Left ventricle myocardium inferior (tissue), 1 donor: ENCODE data around the gene MOV10L1. TPM values are rescaled to one million over a fixed set of nuclear protein-coding genes. Genes with fewer than 3 reads are reported as not detected.

Experiments
- DNase-seq: peaks from one replicate; pipeline ENCODE4 v3.0.0-alpha.2; 2020
- H3K27ac ChIP-seq: fragments of 200-600 bp; replicated peaks from 2 replicates; pipeline ENCODE4 v1.8.0; 2021
- H3K27me3 ChIP-seq: fragments of 200-600 bp; 2 replicates; pipeline ENCODE4 v1.8.0; 2021; ENCODE audit warnings: low read depth
- H3K36me3 ChIP-seq: fragments of 200-600 bp; 2 replicates; pipeline ENCODE4 v1.8.0; 2021
- H3K4me1 ChIP-seq: fragments of 200-600 bp; 2 replicates; pipeline ENCODE4 v1.8.0; 2021
- H3K4me3 ChIP-seq: fragments of 200-600 bp; 2 replicates; pipeline ENCODE4 v1.8.0; 2021; ENCODE audit warnings: mild to moderate bottlenecking, moderate library complexity
- H3K9me3 ChIP-seq: fragments of 200-600 bp; replicated peaks from 2 replicates; pipeline ENCODE4 v1.8.0; 2021
- intact Hi-C: fragments of 100-400 bp; cut with micrococcal nuclease; formaldehyde crosslinking; loops from one replicate; pipeline ENCODE4 v1.11.0; 2022
- total RNA-seq: library from RNA; stranded (reverse); fragmentation: NEBNext Ultra II Directional; extraction: Animal tissue kit (Norgen Biotek cat#: 25700); gene quantifications from one replicate; pipeline ENCODE4 v1.2.1, GENCODE V29; 2021
- TF ChIP-seq, protein P1 (sequence below): fragments of 200-600 bp; IDR thresholded peaks from 2 replicates; pipeline ENCODE4 v1.8.0; 2021; ENCODE audit warnings: antibody characterized with exemption, mild to moderate bottlenecking, borderline replicate concordance
- donor health status: DM: no; HTN: yes; CAD: no; lungs with severe emphysema.

MOV10L1 gene
- total RNA-seq, 1 donor from 2014 or later: 0.49 TPM

DNA sequence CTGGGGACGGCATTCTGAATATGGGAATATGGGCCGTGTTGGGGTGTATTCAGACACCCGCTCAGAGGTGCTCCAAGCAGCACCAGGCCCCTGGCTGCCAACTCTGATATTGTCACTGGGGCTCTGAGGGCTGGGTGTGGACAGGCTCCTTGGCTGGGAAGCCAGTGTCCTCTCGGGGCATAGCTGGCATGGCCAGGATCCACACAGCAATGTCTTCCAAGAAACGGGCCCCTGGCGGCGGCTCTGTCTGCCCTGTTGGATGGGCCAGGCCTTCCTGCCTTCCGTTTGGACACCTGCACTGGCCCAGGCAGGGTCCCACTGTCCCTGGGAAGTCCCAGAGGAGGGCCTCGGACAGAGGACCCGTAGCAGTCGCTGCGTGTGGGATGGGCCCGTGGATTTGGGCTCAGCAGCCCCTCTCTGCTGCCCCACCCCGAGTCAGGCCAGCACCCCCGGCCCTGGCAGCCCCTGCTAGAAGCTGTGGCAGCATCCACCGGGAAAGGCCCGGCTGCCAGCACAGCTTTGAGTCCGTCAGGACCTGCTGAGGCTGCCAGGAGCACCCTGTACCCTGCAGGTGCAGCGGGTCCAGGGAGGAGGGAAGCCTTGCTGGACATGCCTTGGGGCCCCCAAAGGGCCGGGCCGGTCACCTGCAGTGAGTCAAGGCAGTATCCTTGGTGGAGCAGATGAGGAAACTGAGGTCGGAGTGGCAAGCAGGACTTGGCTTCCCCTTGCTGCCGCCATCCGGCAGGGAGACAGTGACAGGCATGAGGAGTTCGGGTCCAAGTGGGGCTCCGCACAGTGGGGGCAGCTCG is 84.8 kb downstream of the MOV10L1 start:
- Histone ChIP-seq H3K4me3 (no peak overlapping the region), H3K9me3 (no peaks in the 10 kb centered on the region), H3K27me3 (peaks cover 94% of the 10 kb centered on the region), H3K36me3 (no peaks in the 10 kb centered on the region), H3K4me1 (peaks cover 9% of the 10 kb centered on the region), H3K27ac (no peak overlapping the region)
- intact Hi-C loops: no loop called here
- TF ChIP-seq, protein P1, sequence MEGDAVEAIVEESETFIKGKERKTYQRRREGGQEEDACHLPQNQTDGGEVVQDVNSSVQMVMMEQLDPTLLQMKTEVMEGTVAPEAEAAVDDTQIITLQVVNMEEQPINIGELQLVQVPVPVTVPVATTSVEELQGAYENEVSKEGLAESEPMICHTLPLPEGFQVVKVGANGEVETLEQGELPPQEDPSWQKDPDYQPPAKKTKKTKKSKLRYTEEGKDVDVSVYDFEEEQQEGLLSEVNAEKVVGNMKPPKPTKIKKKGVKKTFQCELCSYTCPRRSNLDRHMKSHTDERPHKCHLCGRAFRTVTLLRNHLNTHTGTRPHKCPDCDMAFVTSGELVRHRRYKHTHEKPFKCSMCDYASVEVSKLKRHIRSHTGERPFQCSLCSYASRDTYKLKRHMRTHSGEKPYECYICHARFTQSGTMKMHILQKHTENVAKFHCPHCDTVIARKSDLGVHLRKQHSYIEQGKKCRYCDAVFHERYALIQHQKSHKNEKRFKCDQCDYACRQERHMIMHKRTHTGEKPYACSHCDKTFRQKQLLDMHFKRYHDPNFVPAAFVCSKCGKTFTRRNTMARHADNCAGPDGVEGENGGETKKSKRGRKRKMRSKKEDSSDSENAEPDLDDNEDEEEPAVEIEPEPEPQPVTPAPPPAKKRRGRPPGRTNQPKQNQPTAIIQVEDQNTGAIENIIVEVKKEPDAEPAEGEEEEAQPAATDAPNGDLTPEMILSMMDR: no peak
- DNase-seq: no peak

DNA sequence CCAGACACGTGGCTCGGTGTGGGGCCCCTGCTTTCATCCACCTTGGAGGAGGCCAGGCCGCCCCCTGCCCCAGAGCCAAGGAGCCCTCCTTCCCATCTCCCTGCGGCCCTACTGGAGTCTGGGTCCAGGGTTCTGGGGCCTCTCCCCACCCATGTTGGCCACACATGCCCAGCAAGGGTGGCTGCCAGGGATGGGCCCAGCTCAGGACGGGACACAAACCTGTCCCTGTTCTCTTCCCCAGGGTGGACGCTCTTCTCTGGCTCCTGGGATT is 85.3 kb downstream of the MOV10L1 start:
- H3K9me3 ChIP-seq: no peaks in the 10 kb centered on the region
- intact Hi-C loops: no loop called here
- H3K36me3 ChIP-seq: no peaks in the 10 kb centered on the region
- no peak overlapping the region for H3K4me3 ChIP-seq
- peaks cover 5% of the 10 kb centered on the region for H3K4me1 ChIP-seq
- H3K27ac ChIP-seq: no peak overlapping the region
- H3K27me3 ChIP-seq: peaks cover 94% of the 10 kb centered on the region
- no peak for DNase-seq
- TF ChIP-seq, protein P1: no peak

DNA sequence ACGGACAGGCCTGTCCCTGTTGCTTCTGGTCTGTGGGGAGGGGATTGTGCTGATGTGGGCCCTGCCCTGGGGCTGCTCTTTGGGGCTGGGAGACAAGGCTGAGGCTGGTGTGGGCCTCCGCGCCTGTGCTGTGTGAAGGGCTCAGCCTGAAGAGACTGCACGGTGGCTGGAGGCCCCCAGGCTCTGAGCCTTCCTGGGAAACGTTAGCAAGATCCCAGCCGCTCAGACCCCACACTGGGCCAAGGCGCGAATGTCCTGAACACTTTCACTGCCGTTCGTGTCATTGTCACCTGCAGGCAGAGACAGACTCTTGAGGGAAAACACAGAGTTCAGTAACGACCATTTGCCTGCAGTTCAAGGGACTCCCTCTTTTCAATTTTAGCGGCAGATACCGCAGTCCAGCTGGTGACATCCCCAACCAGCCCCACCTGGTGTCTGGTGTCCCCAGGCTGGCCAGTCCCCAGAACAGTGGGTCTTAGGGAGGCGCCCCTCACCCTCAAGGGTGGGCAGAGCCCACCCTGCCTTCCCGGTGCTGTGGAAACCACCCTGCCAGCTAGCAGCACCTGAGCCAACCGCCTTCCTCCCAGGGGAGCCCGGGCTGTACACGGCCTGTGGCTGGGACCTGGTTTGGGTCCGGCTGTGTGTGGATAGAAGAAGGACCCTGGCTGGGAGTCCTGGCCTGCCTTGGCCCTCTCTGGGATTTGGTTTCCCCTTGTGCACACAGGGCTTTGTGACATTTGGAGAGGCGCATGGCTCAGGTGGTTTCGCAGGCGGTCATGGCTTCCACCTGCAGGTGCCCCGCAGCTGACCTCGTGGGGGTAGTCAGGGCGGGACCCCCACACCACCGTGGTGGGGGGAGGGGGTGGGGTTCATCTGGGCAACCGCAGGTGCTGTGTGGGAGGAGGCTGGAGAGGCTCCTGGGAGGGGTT is 86.4 kb downstream of the MOV10L1 start:
- Histone ChIP-seq H3K27ac (no peak overlapping the region), H3K4me3 (no peak overlapping the region), H3K9me3 (no peaks in the 10 kb centered on the region), H3K4me1 (no peaks in the 10 kb centered on the region), H3K27me3 (peaks cover 94% of the 10 kb centered on the region), H3K36me3 (no peaks in the 10 kb centered on the region)
- TF ChIP-seq, protein P1: no peak
- intact Hi-C loops: no loop called here
- no peak for DNase-seq

DNA sequence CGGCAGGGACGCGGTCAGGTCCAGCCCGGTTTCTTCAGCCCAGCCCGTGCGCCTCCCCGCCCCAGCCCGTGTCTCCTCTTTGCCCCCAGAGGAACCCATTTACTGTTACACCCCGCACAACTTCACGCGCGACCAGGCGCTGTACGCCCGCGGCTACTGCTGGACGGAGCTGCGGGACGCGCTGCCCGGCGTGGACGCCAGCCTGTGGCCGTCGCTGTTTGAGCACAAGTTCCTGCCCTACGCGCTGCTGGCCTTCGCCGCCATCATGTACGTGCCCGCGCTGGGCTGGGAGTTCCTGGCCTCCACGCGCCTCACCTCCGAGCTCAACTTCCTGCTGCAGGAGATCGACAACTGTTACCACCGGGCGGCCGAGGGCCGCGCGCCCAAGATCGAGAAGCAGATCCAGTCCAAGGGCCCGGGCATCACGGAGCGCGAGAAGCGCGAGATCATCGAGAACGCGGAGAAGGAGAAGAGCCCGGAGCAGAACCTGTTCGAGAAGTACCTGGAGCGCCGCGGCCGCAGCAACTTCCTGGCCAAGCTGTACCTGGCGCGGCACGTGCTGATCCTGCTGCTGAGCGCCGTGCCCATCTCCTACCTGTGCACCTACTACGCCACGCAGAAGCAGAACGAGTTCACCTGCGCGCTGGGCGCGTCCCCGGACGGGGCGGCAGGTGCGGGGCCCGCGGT is 87.2 kb downstream of the MOV10L1 start:
- no peaks in the 10 kb centered on the region for H3K9me3 ChIP-seq
- H3K36me3 ChIP-seq: no peaks in the 10 kb centered on the region
- no peaks in the 10 kb centered on the region for H3K4me1 ChIP-seq
- H3K4me3 ChIP-seq: no peak overlapping the region
- intact Hi-C loops: no loop called here
- H3K27ac ChIP-seq: no peak overlapping the region
- TF ChIP-seq, protein P1: no peak
- no peak for DNase-seq
- peaks cover 86% of the 10 kb centered on the region for H3K27me3 ChIP-seq
